Chondrocyte (in vitro differentiated cells): Measurements from ENCODE around the gene PKP1. TPM values are rescaled to one million over a fixed set of nuclear protein-coding genes. Genes with fewer than 3 reads are reported as not detected.
A peak's percentile ranks its signal among the peaks of the same experiment; 100 is the strongest.

Experiments
- DNase-seq: peaks from one replicate; pipeline ENCODE4 v3.0.0; 2021; ENCODE audit warnings: mixed read lengths, low spot score
- H3K27ac Mint-ChIP-seq: one replicate; pipeline ENCODE4 v1.8.0; 2021; ENCODE audit warnings: mild to moderate bottlenecking, moderate library complexity, mixed read lengths; ENCODE audit not compliant: unreplicated experiment
- H3K27me3 Mint-ChIP-seq: 2 replicates; pipeline ENCODE4 v1.8.0; 2021; ENCODE audit warnings: low read depth, mixed read lengths
- H3K36me3 Mint-ChIP-seq: 2 replicates; pipeline ENCODE4 v1.8.0; 2021; ENCODE audit warnings: low read depth, mixed read lengths
- H3K4me1 Mint-ChIP-seq: 2 replicates; pipeline ENCODE4 v1.8.0; 2021; ENCODE audit warnings: low read depth, mild to moderate bottlenecking, mixed read lengths
- H3K4me3 Mint-ChIP-seq: one replicate; pipeline ENCODE4 v1.8.0; 2021; ENCODE audit warnings: mild to moderate bottlenecking, moderate library complexity, mixed read lengths; ENCODE audit not compliant: unreplicated experiment
- H3K9me3 Mint-ChIP-seq: 2 replicates; pipeline ENCODE4 v1.8.0; 2021; ENCODE audit warnings: low read depth, mixed read lengths
- total RNA-seq: library from RNA; stranded (reverse); gene quantifications from 3 replicates; pipeline ENCODE4 v1.2.1, GENCODE V29; 2021
- TF ChIP-seq, protein P1 (sequence below): fragments of 200-600 bp; sonication (generic); IDR thresholded peaks from 2 replicates; pipeline ENCODE4 v1.5.0; 2021; ENCODE audit warnings: antibody characterized with exemption, mild to moderate bottlenecking, moderate library complexity

The PKP1 gene
- total RNA-seq, 1 donor from 2014 or later, result 4.0 TPM

DNA sequence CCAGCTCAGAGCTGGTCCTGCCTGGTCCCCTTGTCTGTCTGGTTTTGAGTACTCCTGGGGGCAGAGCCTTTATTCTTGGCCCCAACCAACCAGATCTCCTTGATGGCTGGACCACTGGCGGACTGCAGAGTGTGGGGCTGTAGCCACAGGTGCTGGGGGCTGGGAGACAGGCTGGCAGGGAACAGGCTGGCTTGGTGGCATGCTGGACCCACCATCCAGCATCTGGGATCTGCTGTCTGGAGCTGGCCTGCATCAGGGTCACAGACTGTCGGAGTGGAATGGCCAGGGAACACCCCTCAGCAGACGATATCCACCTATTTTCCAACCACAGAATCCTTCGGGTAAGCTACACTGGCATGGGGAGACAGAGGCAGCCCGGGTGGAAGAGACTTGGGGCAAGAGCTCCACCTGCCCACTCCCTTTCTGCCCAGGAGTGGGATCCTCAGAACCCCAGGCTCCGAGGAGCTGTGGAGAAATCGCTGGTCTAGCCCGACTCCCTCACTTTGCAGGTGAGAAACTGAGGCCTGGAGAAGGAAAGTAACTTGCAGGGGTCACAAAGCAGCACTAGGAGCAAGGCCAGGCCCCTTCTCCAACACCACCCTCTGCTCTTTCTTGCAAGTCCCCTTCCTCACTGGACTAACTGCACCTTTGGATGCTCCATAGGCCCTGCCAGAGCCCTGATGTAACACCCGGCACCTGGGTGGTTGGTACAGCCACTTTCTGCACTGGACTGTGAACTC is 53.6 kb downstream of the PKP1 start:
- Mint-ChIP-seq H3K4me3 (no peak overlapping the region), H3K4me1 (no peaks in the 10 kb centered on the region), H3K27me3 (peaks cover 13% of the 10 kb centered on the region), H3K9me3 (peaks cover 10% of the 10 kb centered on the region), H3K36me3 (peaks cover 9% of the 10 kb centered on the region), H3K27ac (no peak overlapping the region)
- peak; percentile 62 for DNase-seq
- TF ChIP-seq, protein P1, sequence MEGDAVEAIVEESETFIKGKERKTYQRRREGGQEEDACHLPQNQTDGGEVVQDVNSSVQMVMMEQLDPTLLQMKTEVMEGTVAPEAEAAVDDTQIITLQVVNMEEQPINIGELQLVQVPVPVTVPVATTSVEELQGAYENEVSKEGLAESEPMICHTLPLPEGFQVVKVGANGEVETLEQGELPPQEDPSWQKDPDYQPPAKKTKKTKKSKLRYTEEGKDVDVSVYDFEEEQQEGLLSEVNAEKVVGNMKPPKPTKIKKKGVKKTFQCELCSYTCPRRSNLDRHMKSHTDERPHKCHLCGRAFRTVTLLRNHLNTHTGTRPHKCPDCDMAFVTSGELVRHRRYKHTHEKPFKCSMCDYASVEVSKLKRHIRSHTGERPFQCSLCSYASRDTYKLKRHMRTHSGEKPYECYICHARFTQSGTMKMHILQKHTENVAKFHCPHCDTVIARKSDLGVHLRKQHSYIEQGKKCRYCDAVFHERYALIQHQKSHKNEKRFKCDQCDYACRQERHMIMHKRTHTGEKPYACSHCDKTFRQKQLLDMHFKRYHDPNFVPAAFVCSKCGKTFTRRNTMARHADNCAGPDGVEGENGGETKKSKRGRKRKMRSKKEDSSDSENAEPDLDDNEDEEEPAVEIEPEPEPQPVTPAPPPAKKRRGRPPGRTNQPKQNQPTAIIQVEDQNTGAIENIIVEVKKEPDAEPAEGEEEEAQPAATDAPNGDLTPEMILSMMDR, result no peak

DNA sequence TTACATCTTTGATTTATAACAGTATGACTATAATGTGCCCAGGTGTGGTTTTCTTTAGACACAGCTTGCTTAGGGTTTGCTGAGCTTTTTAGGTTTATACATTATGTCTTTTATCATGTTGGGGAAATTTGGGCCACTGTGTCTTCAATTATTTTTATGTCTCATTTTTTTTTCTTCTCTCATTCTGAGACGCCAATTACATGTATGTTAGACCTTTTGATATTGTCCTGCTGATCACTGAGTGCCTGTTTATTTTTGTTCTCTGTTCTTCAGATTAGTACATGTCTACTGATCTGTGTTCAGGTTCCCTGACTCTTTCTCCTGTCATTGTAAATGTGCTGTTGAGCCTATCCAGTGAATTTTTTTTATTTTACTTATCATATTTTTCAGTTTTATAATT is 58.1 kb downstream of the PKP1 start:
- Mint-ChIP-seq H3K4me1 (peaks cover under 1% of the 10 kb centered on the region), H3K27me3 (peaks cover 13% of the 10 kb centered on the region), H3K27ac (no peak overlapping the region), H3K9me3 (peaks cover 10% of the 10 kb centered on the region), H3K4me3 (no peak overlapping the region), H3K36me3 (peaks cover 9% of the 10 kb centered on the region)
- TF ChIP-seq, protein P1, result no peak
- no peak for DNase-seq

DNA sequence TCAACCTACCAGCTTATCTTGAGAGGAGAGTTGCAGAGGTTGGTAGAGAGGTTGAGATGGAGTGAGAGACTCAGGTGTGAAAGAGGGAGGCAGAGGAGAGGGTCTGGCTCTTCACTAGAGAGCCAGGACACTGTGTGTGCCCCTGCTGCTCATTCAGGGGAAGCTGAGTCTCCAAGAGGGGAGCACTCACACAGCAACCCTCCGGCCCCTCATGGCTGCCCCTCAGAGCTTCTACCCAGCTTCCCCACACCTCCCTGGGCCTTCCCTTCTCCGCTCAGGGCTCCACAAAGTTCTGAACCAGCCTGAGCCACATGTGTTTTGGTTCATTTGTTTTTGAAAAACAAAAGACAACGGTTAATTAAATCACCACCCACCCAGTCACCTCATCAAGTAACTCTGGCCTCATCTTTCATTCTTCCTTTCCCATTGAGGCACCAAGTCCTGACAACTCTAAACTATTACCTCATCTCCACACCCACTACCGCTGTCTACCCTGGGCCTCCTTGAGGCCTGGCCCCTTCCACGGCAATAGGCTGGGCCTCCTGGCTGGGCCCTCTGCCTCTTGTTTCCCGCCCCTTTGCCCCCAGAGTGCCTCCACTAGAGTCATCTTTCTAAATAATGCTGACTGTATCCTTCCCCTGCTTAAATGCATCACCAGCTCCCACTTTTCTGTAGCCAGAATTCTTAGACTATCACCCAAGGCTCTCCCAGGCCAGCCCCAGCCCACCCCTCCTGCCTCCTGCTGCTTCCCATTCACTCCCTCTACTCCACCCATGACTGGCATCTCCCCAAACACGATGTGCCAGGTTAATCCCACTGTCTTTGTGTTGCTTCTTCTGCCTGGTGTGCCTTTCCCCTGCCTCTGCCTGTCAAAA is 61.1 kb downstream of the PKP1 start:
- H3K9me3 Mint-ChIP-seq, result peaks cover 10% of the 10 kb centered on the region
- peaks cover 7% of the 10 kb centered on the region for H3K36me3 Mint-ChIP-seq
- peaks cover 11% of the 10 kb centered on the region for H3K27me3 Mint-ChIP-seq
- H3K4me3 Mint-ChIP-seq, result no peak overlapping the region
- peak; percentile 35 for DNase-seq
- H3K4me1 Mint-ChIP-seq, result peaks cover 7% of the 10 kb centered on the region
- TF ChIP-seq, protein P1, result no peak
- H3K27ac Mint-ChIP-seq, result no peak overlapping the region

DNA sequence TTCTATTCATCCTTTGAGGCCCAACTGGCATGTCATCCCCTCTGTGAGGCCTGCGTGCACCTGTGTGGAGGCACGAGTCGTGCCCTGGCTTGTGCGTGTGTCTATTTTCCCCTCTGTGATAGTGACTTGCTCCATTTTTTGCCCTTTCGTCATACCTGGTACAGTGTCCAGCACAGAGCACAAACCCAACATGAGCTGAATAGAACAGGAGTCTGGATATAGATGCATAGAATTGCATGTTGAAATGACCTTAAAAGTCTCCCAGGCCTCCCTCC is 61.7 kb downstream of the PKP1 start:
- peaks cover 10% of the 10 kb centered on the region for H3K9me3 Mint-ChIP-seq
- H3K4me1 Mint-ChIP-seq, result peaks cover 7% of the 10 kb centered on the region
- DNase-seq, result no peak

DNA sequence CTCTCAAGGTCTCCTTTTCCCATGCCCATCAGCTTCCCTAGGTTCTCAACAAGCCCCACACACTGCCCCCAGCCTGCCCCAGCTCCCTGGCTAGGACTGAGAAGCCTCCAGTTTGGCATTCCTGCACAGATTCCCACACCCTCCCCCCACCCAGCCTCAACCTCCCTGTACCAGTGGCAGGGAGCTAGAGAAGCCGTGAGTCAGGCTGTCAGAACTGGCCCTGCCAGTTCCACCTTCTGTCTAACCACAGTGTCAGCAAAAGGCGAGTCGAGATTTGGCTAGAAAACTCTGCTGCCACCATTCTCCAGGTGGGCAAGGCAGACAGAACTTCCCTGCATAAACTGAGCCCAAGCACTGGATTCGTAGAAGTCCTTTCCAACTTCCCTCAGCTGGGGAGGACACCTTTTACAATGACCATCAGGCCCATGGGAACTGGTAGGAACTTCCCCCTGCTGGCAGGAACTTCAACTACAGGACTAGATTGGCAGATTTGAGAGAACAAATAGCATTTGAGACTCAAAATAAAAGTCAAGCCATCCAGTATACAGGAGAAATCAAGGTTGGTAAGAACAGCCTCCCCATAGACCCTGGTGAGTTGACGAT is 63.1 kb downstream of the PKP1 start:
- H3K27ac Mint-ChIP-seq, result no peak overlapping the region
- no peak overlapping the region for H3K4me3 Mint-ChIP-seq
- H3K27me3 Mint-ChIP-seq, result peaks cover 7% of the 10 kb centered on the region
- peaks cover under 1% of the 10 kb centered on the region for H3K9me3 Mint-ChIP-seq
- peak; percentile 32 for DNase-seq
- TF ChIP-seq, protein P1, result peak; percentile 83
- peaks cover under 1% of the 10 kb centered on the region for H3K36me3 Mint-ChIP-seq
- peaks cover 7% of the 10 kb centered on the region for H3K4me1 Mint-ChIP-seq

More for the DNA sequence above, 61.7 kb downstream of the PKP1 start:
- peaks cover 9% of the 10 kb centered on the region for H3K27me3 Mint-ChIP-seq
- peaks cover 7% of the 10 kb centered on the region for H3K36me3 Mint-ChIP-seq
- no peak overlapping the region for H3K4me3 Mint-ChIP-seq
- H3K27ac Mint-ChIP-seq, result no peak overlapping the region
- TF ChIP-seq, protein P1, result no peak
